Activated CD4-positive, alpha-beta T cell treated with anti-CD3 and anti-CD28 coated beads for 48 hours (primary cell): Measurements from ENCODE around the gene FAM153A.
A peak's percentile ranks its signal among the peaks of the same experiment; 100 is the strongest.
"Not testable (repeated sequence)": the region's sequence is repeated elsewhere in the genome, so short reads cannot be mapped to it uniquely, and the experiment has no call there.

ENCODE experiments used
- DNase-seq: peaks from one replicate; pipeline ENCODE4 v3.0.0-alpha.2; 2020

The FAM153A gene

GRCh38 chr5:177782792-177783633 lies at the start of gene FAM153A:
TSS of gene FAM153A (minus strand) at chr5:177782899.
- not testable (repeated sequence) for DNase-seq

- not testable (repeated sequence) for DNase-seq
Measured at GRCh38 chr5:177832287-177832686, 49.6 kb upstream of the FAM153A start.

GRCh38 chr5:177826073-177826472 lies 43.4 kb upstream of the FAM153A start:
- DNase-seq, result not testable (repeated sequence)

- DNase-seq, result not testable (repeated sequence)
Measured at GRCh38 chr5:177824776-177825175, 42.1 kb upstream of the FAM153A start.

GRCh38 chr5:177822489-177822888 lies 39.8 kb upstream of the FAM153A start:
- not testable (repeated sequence) for DNase-seq

- not testable (repeated sequence) for DNase-seq
Measured at GRCh38 chr5:177819664-177820063, 37.0 kb upstream of the FAM153A start.

GRCh38 chr5:177812814-177813425 lies 30.2 kb upstream of the FAM153A start:
- not testable (repeated sequence) for DNase-seq

GRCh38 chr5:177812160-177812743 lies 29.6 kb upstream of the FAM153A start:
- DNase-seq, result not testable (repeated sequence)

GRCh38 chr5:177809209-177809913 lies 26.7 kb upstream of the FAM153A start:
- DNase-seq, result peak; percentile 56

GRCh38 chr5:177808420-177808819 lies 25.7 kb upstream of the FAM153A start:
- not testable (repeated sequence) for DNase-seq

GRCh38 chr5:177807265-177807664 lies 24.6 kb upstream of the FAM153A start:
- DNase-seq, result not testable (repeated sequence)

GRCh38 chr5:177801427-177801826 lies 18.7 kb upstream of the FAM153A start:
- DNase-seq, result not testable (repeated sequence)

GRCh38 chr5:177798237-177798840 lies 15.6 kb upstream of the FAM153A start:
- peak; percentile 27 for DNase-seq

GRCh38 chr5:177793272-177793671 lies 10.6 kb upstream of the FAM153A start:
- not testable (repeated sequence) for DNase-seq

- not testable (repeated sequence) for DNase-seq
Measured at GRCh38 chr5:177791649-177792048, 8.9 kb upstream of the FAM153A start.

- DNase-seq, result not testable (repeated sequence)
Measured at GRCh38 chr5:177782169-177782568, 530 bp downstream of the FAM153A start.

- not testable (repeated sequence) for DNase-seq
Measured at GRCh38 chr5:177771206-177771605, 11.5 kb downstream of the FAM153A start.

- peak; percentile 43 for DNase-seq
Measured at GRCh38 chr5:177770646-177771045, 12.1 kb downstream of the FAM153A start.

GRCh38 chr5:177763737-177764508 lies 18.8 kb downstream of the FAM153A start:
- not testable (repeated sequence) for DNase-seq

GRCh38 chr5:177760954-177761353 lies 21.7 kb downstream of the FAM153A start:
- DNase-seq, result not testable (repeated sequence)

GRCh38 chr5:177747354-177747753 lies 35.3 kb downstream of the FAM153A start:
- DNase-seq, result not testable (repeated sequence)

GRCh38 chr5:177724858-177725257 lies 57.8 kb downstream of the FAM153A start:
- not testable (repeated sequence) for DNase-seq
